HEK293 (cell line): Measurements from ENCODE around the gene PTPRK.

Experiments used
- CTCF ChIP-seq: fragments of 450-650 bp; formaldehyde crosslinking; IDR thresholded peaks from 2 replicates; pipeline ENCODE4 v1.5.1; 2016; ENCODE audit warnings: missing biosample characterization, missing genetic modification characterization
- ZNF274 ChIP-seq, 2 experiments: fragments of 200-500 bp in 1 of 2; fragments of 450-650 bp in 1 of 2; sonication (Bioruptor generic) in 1 of 2; formaldehyde crosslinking in 1 of 2; IDR thresholded peaks; 2 replicates each; pipeline versions ENCODE4 v1.5.1 to v1.6.1; 2014 to 2016; ENCODE audit warnings: borderline replicate concordance in 1 of 2, inconsistent platforms in 1 of 2, low read length in 1 of 2, missing biosample characterization in 1 of 2, missing genetic modification characterization in 1 of 2
- ZNF548 ChIP-seq: fragments of 450-650 bp; formaldehyde crosslinking; IDR thresholded peaks from 2 replicates; pipeline ENCODE4 v1.5.1; 2016; ENCODE audit warnings: missing biosample characterization, missing genetic modification characterization
- ZNF621 ChIP-seq: fragments of 450-650 bp; formaldehyde crosslinking; IDR thresholded peaks from 2 replicates; pipeline ENCODE4 v1.5.1; 2017; ENCODE audit warnings: missing biosample characterization, missing genetic modification characterization
- ZNF629 ChIP-seq: fragments of 450-650 bp; formaldehyde crosslinking; IDR thresholded peaks from 2 replicates; pipeline ENCODE4 v1.5.1; 2017; ENCODE audit warnings: missing biosample characterization, missing genetic modification characterization

GRCh38 chr6:127963495-127963894 is 556.9 kb downstream of the PTPRK start:
- TF ChIP-seq ZNF621: no peak
- no peak for TF ChIP-seq CTCF (tag by site-specific recombination)
- TF ChIP-seq ZNF548 (tag by site-specific recombination): no peak
- no peak for TF ChIP-seq ZNF629 (tag by site-specific recombination)
- TF ChIP-seq ZNF274 (IDR thresholded peaks at IDR 0.05; ENCODE audit: low read length): no peak
- no peak for TF ChIP-seq ZNF274 (tag by site-specific recombination; IDR thresholded peaks at IDR 0.05; ENCODE audit: borderline replicate concordance)
